GM19099 (cell line): ENCODE measurements around the gene FBP1.

ENCODE experiments used
- POLR2A ChIP-seq: IDR thresholded peaks from 3 replicates; pipeline ENCODE4 v1.6.1; 2011; ENCODE audit warnings: low read depth; ENCODE audit not compliant: insufficient read length; ENCODE audit errors: extremely low read depth

The FBP1 gene

GRCh38 chr9:94639061-94639998, at the start of gene FBP1:
TSS of gene FBP1 (minus strand) at chr9:94639518. CDS start at chr9:94639310, 208 bp downstream.
- TF ChIP-seq POLR2A, result no peak

DNA sequence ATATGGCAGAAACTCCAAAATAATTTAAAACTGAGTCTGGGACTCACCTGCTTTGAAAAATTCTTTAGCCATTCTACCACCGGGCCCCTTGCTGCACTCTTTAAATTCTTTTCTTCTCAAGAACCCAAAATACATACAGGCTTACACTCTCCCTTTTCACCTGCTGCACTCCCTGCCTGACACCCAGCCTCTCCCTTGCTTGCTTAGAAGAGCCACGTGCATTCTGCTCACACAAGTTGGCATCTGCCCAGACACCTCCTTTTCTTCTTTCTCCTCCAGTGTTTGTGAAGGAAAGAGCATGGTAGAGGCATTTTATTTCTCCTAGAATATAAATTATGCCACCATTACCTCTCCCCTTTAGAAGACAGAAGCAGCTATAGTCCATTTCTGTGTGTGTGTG, 48.1 kb upstream of the FBP1 start:
- TF ChIP-seq POLR2A, result no peak

- no peak for TF ChIP-seq POLR2A
Observed at GRCh38 chr9:94685359-94685758, 46.0 kb upstream of the FBP1 start.

DNA sequence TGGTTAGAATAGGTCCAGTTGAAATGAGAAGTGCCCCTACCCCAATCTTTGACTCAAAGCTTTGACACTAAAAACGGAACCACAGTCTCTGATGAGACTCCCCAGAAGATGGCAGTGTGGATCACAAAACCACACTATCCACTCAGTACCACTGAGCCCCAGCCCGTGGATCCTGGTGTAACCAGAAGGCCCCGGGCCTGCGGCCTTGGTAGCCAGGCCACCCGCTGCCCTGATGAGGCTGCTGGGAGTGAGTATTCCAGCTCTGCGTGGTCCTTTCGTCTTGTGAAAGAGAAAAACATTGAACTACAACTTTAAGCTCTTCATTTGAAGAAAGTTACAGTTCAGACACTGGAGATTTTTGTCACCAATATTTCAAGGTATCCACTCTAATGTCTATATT, 42.2 kb upstream of the FBP1 start:
- TF ChIP-seq POLR2A, result no peak

- no peak for TF ChIP-seq POLR2A
Observed at GRCh38 chr9:94680621-94681020, 41.3 kb upstream of the FBP1 start.

GRCh38 chr9:94680020-94680419, 40.7 kb upstream of the FBP1 start:
- no peak for TF ChIP-seq POLR2A

GRCh38 chr9:94679587-94679986, 40.3 kb upstream of the FBP1 start:
- TF ChIP-seq POLR2A, result no peak

DNA sequence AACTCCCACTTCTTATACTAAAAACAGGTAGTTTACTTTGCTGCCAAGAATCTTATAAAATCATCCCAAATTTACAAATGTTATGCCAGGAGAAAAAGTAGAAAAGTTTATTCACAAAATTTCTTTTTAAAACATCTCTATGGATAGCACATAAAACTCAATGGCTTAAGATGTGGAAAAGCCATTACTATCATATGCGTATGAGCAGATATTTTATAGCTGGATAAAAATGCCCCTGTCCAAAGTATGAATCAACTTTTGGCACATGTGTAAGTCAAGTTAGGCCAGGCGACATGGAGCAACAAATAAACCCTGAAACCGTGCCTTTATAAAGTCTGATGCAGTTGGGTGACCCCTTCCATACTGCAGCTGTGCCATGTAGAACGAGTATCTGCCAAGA, 38.6 kb upstream of the FBP1 start:
- no peak for TF ChIP-seq POLR2A

DNA sequence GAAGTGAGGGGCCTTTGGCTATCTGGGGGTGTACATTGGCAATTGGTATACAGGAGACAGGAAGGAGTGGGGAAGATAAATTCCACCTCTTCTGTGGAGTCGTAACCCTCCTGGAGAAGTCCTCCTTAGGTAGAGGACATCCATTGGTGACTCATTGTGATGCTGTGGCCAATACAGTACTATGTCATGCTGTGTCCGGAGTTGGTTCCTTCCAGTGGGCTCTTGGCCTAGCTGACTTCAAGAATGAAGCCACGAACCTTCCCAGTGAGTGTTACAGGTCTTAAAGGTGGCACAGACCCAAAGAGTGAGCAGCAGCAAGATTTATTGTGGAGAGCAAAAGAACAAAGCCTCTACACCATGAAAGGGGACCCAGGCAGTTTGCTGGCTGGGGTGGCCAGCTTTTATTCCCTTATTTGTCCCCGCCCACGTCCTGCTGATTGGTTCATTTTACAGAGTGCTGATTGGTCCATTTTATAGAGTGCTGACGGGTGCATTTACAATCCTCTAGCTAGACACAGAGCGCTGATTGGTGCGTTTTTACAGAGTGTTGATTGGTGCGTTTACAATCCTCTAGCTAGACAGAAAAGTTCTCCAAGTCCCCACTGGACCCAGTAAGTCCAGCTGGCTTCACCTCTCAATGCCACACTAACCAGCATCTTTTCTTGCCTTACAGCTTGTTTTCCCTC, 37.3 kb upstream of the FBP1 start:
- TF ChIP-seq POLR2A, result no peak

GRCh38 chr9:94675008-94675881, 35.9 kb upstream of the FBP1 start:
- TF ChIP-seq POLR2A, result no peak

DNA sequence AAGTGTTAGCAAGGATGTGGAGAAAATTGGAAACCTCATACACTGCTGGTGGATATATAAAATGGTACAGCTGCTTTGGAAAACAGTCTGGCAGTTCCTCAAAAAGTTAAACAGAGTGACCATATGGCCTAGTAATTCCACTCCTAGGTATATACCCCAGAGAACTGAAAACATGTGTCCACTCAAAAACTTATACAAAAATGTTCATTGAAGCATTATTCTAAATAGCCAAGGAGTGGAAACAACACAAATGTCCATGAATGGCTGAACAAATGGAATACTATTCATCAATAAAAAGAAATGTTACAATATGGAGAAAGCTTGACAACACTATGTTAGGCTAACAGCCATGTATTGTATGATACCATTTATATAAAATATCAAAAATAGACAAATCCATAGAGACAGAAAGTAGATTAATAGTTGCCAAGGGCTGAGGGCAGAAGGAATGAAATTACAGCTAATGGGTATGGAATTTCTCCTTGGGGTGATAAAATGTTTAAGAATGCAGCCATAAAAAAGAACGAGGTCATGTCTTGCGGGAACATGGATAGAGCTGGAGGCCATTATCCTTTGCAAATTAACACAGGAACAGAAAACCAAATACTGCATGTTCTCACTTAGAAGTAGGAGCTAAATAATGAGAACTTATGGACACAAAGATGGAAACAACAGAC, 33.6 kb upstream of the FBP1 start:
- no peak for TF ChIP-seq POLR2A

GRCh38 chr9:94668928-94669729, 29.8 kb upstream of the FBP1 start:
- TF ChIP-seq POLR2A, result no peak

GRCh38 chr9:94668418-94668927, 29.2 kb upstream of the FBP1 start:
- no peak for TF ChIP-seq POLR2A
